Upper lobe of left lung (tissue), 6 donors: ENCODE results near the gene CD68. TPM values are rescaled to one million over a fixed set of nuclear protein-coding genes. Genes with fewer than 3 reads are reported as not detected.
A peak's percentile ranks its signal among the peaks of the same experiment; 100 is the strongest.

Source experiments
- ATAC-seq, 2 donors: fragments of 200-7000 bp; cut with Tn5 transposase; one replicate each; pipeline ENCODE4 v1.9.1; 2022; ENCODE audit warnings: mild to moderate bottlenecking in 2 of 2, moderate library complexity in 2 of 2; ENCODE audit not compliant: low FRiP score in 2 of 2
- DNase-seq, 2 donors: peaks; one replicate each; pipeline ENCODE4 v3.0.0-alpha.2; 2019 to 2020
- H3K27ac ChIP-seq, 4 donors: fragments of 200-600 bp; sonication (generic); one replicate each; pipeline ENCODE4 v1.5.1; 2016 to 2019
- H3K27me3 ChIP-seq, 4 donors: fragments of 200-600 bp; sonication (generic); one replicate each; pipeline ENCODE4 v1.5.1; 2017 to 2019
- H3K36me3 ChIP-seq, 4 donors: fragments of 200-600 bp; sonication (generic); one replicate each; pipeline ENCODE4 v1.5.1; 2016 to 2019
- H3K4me1 ChIP-seq, 4 donors: fragments of 200-600 bp; sonication (generic); one replicate each; pipeline ENCODE4 v1.5.1; 2018 to 2019
- H3K4me3 ChIP-seq, 4 donors: fragments of 200-600 bp; sonication (generic); one replicate each; pipeline ENCODE4 v1.5.1; 2017 to 2019; ENCODE audit warnings: mild to moderate bottlenecking in 2 of 4, moderate library complexity in 1 of 4
- H3K9me3 ChIP-seq, 4 donors: fragments of 200-600 bp; sonication (generic); one replicate each; pipeline ENCODE4 v1.5.1; 2018 to 2019
- EP300 ChIP-seq, 4 donors: sonication (generic); formaldehyde crosslinking; IDR thresholded peaks; one replicate each; pipeline ENCODE4 v1.5.1; 2017; ENCODE audit warnings: antibody characterized with exemption in 4 of 4, control low read depth in 2 of 4
- POLR2A ChIP-seq, 4 donors: fragments of 450-650 bp; IDR thresholded peaks; one replicate each; pipeline ENCODE4 v1.5.1; 2016 to 2017; ENCODE audit warnings: antibody characterized with exemption in 4 of 4, mild to moderate bottlenecking in 2 of 4
- POLR2AphosphoS5 ChIP-seq, 2 donors: sonication (generic); formaldehyde crosslinking; IDR thresholded peaks; one replicate each; pipeline ENCODE4 v1.5.1; 2017; ENCODE audit warnings: antibody characterized with exemption in 2 of 2
- WGBS, 2 donors: methylation state at CpG; one replicate each; pipeline ENCODE4 v1.1.5; 2017 to 2018; 5-methylcytosine and 5-hydroxymethylcytosine counted together
- total RNA-seq, 6 donors: library from RNA; depleted of rRNA in 4 of 6; stranded (reverse); fragments of >200 nt in 4 of 6; gene quantifications; one replicate each; pipeline versions ENCODE4 v1.1.0 to v1.2.1, GENCODE V29; 2016 to 2021
- TF ChIP-seq, protein P1 (sequence below), 6 experiments: fragments of 450-650 bp in 4 of 6; fragments of 200-600 bp in 2 of 6; sonication (generic) in 2 of 6; IDR thresholded peaks; one replicate each; pipeline ENCODE4 v1.5.1; 2016 to 2019; ENCODE audit warnings: antibody characterized with exemption in 6 of 6
- donor health status: DM: no; HTN: no; CAD: no; lungs with moderate emphysema.
- donor health status: DM: no; HTN: yes; CAD: no; lungs with severe emphysema.

Gene CD68
- total RNA-seq, 6 donors from 2014 or later = 76.5 to 500 (median 260) TPM

DNA sequence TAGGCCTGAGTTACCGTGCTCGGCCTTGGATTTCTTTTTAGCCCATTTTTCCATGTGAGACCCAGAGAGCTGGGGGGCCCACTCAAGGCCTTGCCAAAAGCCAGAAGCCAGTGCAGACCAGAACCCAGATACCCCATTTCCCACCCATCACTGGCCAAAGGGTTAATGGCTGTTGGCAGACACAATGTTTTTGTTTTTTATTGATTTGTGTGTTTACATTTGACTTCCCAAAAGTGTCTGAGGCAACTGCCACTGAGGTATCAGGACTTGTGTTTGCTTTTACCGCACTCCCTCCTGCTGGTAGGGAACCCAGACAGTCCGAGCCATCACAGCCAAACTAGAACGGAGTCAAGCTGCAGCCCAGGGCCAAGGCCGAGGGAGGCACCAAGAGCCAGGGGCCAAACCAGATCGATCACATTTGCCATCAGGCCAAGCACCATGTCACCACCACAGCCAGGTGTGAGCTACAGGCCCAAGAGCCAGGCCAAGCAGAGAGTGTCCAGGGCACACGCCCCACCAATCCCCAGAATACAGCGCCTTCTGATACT lies 38.3 kb upstream of the CD68 start:
- Histone ChIP-seq H3K4me1 (no peaks in the 10 kb centered on the region), H3K27ac (no peak overlapping the region), H3K4me3 (no peak overlapping the region), H3K36me3 (no peaks in the 10 kb centered on the region), H3K9me3 (peaks cover 0 to 12% (median 0%) of the 10 kb centered on the region in 4 donors), H3K27me3 (no peaks in the 10 kb centered on the region)
- DNase-seq (no peak), ATAC-seq (peak in 1 of 2 donors; percentile 22)
- no peak for TF ChIP-seq POLR2AphosphoS5 (IDR thresholded peaks at IDR 0.05)
- no peak for TF ChIP-seq EP300 (IDR thresholded peaks at IDR 0.05)
- no peak for TF ChIP-seq POLR2A (IDR thresholded peaks at IDR 0.05)
- 91% methylated on average over 5 to 9 of the region's 9 CpGs for WGBS, 2 donors

DNA sequence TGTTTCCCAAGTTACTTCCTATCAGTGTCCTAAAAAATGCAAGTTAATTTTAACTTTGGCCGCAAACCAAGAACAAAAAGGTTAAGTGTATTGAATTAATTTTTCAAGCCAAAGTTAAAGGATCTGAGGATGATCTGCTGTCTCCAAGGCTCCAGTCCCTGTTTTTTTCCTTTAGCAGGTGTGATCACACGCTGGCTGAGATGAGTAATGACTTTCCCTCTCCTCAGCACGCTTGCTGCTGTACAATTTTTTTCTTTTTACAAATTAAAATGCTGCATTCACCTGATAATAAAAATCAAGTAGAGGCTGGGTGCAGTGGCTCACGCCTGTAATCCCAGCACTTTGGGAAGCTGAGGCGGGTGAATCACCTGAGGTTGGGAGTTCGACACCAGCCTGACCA lies 34.5 kb upstream of the CD68 start:
- Histone ChIP-seq H3K36me3 (no peaks in the 10 kb centered on the region), H3K9me3 (no peaks in the 10 kb centered on the region), H3K4me3 (no peak overlapping the region), H3K4me1 (peaks cover 9 to 21% (median 14%) of the 10 kb centered on the region in 4 donors), H3K27ac (no peak overlapping the region), H3K27me3 (no peaks in the 10 kb centered on the region)
- ATAC-seq (no peak), DNase-seq (no peak)
- WGBS, 2 donors = 67 to 79% methylated on average over 6 of the region's 6 CpGs
- TF ChIP-seq, protein P1, sequence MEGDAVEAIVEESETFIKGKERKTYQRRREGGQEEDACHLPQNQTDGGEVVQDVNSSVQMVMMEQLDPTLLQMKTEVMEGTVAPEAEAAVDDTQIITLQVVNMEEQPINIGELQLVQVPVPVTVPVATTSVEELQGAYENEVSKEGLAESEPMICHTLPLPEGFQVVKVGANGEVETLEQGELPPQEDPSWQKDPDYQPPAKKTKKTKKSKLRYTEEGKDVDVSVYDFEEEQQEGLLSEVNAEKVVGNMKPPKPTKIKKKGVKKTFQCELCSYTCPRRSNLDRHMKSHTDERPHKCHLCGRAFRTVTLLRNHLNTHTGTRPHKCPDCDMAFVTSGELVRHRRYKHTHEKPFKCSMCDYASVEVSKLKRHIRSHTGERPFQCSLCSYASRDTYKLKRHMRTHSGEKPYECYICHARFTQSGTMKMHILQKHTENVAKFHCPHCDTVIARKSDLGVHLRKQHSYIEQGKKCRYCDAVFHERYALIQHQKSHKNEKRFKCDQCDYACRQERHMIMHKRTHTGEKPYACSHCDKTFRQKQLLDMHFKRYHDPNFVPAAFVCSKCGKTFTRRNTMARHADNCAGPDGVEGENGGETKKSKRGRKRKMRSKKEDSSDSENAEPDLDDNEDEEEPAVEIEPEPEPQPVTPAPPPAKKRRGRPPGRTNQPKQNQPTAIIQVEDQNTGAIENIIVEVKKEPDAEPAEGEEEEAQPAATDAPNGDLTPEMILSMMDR (IDR thresholded peaks at IDR 0.05) = no peak
- TF ChIP-seq POLR2AphosphoS5 (IDR thresholded peaks at IDR 0.05) (no peak), POLR2A (IDR thresholded peaks at IDR 0.05) (no peak), EP300 (IDR thresholded peaks at IDR 0.05) (no peak)

DNA sequence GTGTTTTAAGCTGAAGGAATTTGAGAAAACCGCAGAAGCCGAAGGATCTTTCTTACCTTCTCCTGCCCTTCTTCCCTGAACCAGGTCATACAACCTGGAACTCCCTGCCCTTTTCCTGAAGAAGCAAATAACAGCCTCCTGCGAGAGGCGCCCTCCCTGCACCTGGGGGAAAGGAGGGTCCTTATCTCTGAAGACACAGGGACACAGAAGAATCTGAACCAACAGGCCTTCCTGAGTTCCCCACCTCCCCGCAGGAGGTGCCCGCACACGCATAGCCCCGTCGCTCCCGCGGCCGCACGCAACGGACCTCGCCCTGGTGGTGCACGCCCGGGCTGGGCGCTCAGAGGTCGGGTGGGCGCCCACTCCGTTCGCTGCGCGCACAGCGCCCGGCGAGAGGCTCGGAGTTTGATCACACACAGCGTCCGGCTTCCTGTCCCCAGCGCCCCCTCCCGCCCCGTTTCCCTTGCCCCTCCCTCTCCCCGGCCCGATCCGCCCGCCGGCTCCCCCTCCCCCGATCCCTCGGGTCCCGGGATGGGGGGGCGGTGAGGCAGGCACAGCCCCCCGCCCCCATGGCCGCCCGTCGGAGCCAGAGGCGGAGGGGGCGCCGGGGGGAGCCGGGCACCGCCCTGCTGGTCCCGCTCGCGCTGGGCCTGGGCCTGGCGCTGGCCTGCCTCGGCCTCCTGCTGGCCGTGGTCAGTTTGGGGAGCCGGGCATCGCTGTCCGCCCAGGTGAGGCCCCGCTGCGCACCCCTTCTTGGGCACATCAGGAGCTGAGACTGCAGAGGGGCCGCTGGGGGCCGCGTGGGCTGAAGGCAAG lies 30.6 kb upstream of the CD68 start, which contains the start of gene TNFSF12:
Gene TNFSF12 (plus strand): TSS at position 474 of the 816 bp plus-strand sequence. CDS start 96 bp downstream, at position 570.
- H3K36me3 ChIP-seq = peaks cover 0 to 4% (median 0%) of the 10 kb centered on the region in 4 donors
- peaks cover 18 to 32% (median 18%) of the 10 kb centered on the region in 4 donors for H3K4me1 ChIP-seq
- no peaks in the 10 kb centered on the region for H3K9me3 ChIP-seq
- H3K4me3 ChIP-seq = peak within 1 kb of the TSS; percentile 59 to 76 (median 66)
- no peaks in the 10 kb centered on the region for H3K27me3 ChIP-seq
- 0 to 1% methylated on average over 18 to 33 of the region's 65 CpGs for WGBS, 2 donors
- TF ChIP-seq POLR2AphosphoS5 (IDR thresholded peaks at IDR 0.05) (peak; percentile 33 to 49), EP300 (IDR thresholded peaks at IDR 0.05) (no peak), POLR2A (IDR thresholded peaks at IDR 0.05) (peak in 2 of 4 donors; percentile 31 to 65)
- TF ChIP-seq, protein P1 (IDR thresholded peaks at IDR 0.05) = peak in 3 of 6 experiments; percentile 3 to 63 (median 29)
- peak; percentile 77 to 87 for ATAC-seq
- H3K27ac ChIP-seq = peak within 1 kb of the TSS; percentile 84 to 96 (median 88)
- DNase-seq = peak; percentile 78 to 92

DNA sequence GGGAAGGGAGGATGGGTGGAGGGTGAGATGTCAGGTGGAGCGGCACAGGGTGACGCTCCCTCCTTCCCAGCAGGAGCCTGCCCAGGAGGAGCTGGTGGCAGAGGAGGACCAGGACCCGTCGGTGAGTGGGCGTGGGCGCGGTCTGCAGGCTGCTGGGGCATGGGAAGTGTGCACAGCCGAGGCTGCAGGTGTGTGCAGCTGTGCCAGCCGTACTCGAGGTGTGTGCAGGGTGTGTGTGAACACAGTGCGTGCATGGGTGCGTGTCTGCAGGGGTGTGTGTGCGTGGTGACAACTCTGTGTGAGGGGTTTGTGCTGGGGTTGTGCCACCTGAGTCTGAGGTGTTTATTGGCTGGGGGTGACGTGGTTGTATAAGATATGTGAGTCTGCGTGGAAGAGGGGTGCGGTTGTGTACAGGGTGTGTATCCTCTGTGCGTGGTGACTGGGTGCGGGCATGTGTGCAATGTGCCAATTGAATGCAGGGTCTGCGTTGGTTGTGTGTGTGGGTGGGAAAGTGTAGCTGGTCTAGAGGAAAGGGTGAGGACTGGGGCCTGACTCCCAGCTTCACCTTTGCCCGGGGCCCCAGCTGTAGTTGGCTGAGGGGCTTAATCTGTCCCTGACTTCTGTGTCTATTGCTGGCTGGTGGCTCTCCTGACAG lies 29.9 kb upstream of the CD68 start:
- peak; percentile 48 to 62 for ATAC-seq
- 21 to 36% methylated on average over 14 to 20 of the region's 20 CpGs for WGBS, 2 donors

More for the DNA sequence above, 29.9 kb upstream of the CD68 start:
- H3K27ac ChIP-seq = peak overlapping the region; percentile 84 to 96 (median 88)
- no peaks in the 10 kb centered on the region for H3K27me3 ChIP-seq
- H3K9me3 ChIP-seq = no peaks in the 10 kb centered on the region
- peaks cover 0 to 4% (median 0%) of the 10 kb centered on the region in 4 donors for H3K36me3 ChIP-seq
- H3K4me1 ChIP-seq = peaks cover 18 to 34% (median 18%) of the 10 kb centered on the region in 4 donors
- peak in 1 of 2 donors; percentile 45 for DNase-seq
- H3K4me3 ChIP-seq = peak overlapping the region; percentile 59 to 76 (median 66)
- TF ChIP-seq EP300 (IDR thresholded peaks at IDR 0.05) (no peak), POLR2A (IDR thresholded peaks at IDR 0.05) (no peak), POLR2AphosphoS5 (IDR thresholded peaks at IDR 0.05) (no peak)
- TF ChIP-seq, protein P1 (IDR thresholded peaks at IDR 0.05) = peak in 1 of 6 experiments; percentile 22
